Hepatocyte (in vitro differentiated cells): ENCODE data around the gene SUSD3.

Source experiments
- CTCF ChIP-seq: fragments of 200-600 bp; sonication (generic); IDR thresholded peaks from 2 replicates; pipeline ENCODE4 v1.5.1; 2016; ENCODE audit warnings: antibody characterized with exemption, mild to moderate bottlenecking; ENCODE audit not compliant: poor library complexity
- EZH2 ChIP-seq: fragments of 200-600 bp; sonication (generic); IDR thresholded peaks from 2 replicates; pipeline ENCODE4 v1.6.1; 2016; ENCODE audit warnings: antibody characterized with exemption, mild to moderate bottlenecking, borderline replicate concordance
- EZH2phosphoT487 ChIP-seq: fragments of 200-600 bp; sonication (generic); IDR thresholded peaks from one replicate; pipeline ENCODE4 v1.6.1; 2018; ENCODE audit warnings: antibody characterized with exemption, mild to moderate bottlenecking, low read depth, moderate library complexity; ENCODE audit not compliant: unreplicated experiment, severe bottlenecking

DNA sequence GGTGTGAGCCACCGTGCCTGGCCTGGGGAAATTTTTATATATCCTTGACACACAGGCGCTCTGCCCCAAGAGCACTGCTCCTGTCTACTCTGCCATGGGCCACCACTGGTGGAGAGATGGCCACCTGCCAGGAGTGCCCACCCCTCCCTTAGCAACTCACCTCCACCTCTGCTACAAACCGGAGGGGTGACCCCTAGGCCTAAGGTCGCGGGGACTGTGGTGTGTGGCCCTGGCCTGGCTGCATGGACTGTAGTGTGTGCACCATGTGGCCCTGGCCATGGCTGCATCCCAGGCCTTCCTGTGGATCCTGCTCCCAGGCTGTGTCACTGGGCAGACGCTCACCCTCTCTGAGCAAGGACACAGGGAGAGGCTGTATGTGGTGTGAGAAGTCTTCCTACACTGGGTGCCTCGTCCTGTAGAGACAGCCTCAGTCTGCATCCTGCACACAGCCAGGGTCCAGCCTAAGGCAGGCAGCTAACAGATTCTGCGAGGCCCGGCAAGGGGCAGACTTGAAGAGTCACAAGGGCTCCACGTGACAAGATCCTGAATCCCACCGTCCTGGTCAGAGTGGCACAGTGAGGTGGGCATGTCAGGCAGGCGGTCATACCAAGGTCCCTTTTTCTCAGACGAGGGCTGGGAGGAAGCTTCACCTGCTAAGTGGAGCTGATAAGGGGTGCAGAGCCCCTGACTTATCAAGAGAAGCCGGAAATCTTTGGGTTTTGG, 65.2 kb downstream of the SUSD3 start:
- no peak for TF ChIP-seq EZH2phosphoT487
- no peak for TF ChIP-seq CTCF
- TF ChIP-seq EZH2: no peak
